HEK293T (cell line): Measurements from ENCODE around the gene CD151.

Source experiments
- ARNT ChIP-seq: fragments of 450-650 bp; IDR thresholded peaks from 2 replicates; pipeline ENCODE4 v1.6.1; 2017; ENCODE audit warnings: mild to moderate bottlenecking
- BHLHE40 ChIP-seq: fragments of 450-650 bp; IDR thresholded peaks from 2 replicates; pipeline ENCODE4 v1.6.1; 2016; ENCODE audit warnings: mild to moderate bottlenecking, moderate library complexity, borderline replicate concordance
- FOXA1 ChIP-seq: fragments of 450-650 bp; IDR thresholded peaks from 2 replicates; pipeline ENCODE4 v1.6.1; 2016; ENCODE audit warnings: mild to moderate bottlenecking
- FOXK2 ChIP-seq: fragments of 450-650 bp; IDR thresholded peaks from 2 replicates; pipeline ENCODE4 v1.6.1; 2016; ENCODE audit warnings: mild to moderate bottlenecking
- HDGF ChIP-seq: fragments of 450-650 bp; IDR thresholded peaks from 2 replicates; pipeline ENCODE4 v1.6.1; 2017; ENCODE audit warnings: antibody characterized with exemption, borderline replicate concordance
- L3MBTL2 ChIP-seq: fragments of 450-650 bp; conservative IDR thresholded peaks from 2 replicates; pipeline ENCODE4 v1.6.1; 2016; ENCODE audit warnings: mild to moderate bottlenecking
- NFRKB ChIP-seq: fragments of 450-650 bp; IDR thresholded peaks from 2 replicates; pipeline ENCODE4 v1.6.1; 2016; ENCODE audit warnings: mild to moderate bottlenecking, moderate library complexity
- SP1 ChIP-seq: fragments of 450-650 bp; IDR thresholded peaks from 2 replicates; pipeline ENCODE4 v1.6.1; 2017
- SUZ12 ChIP-seq: fragments of 450-650 bp; IDR thresholded peaks from 2 replicates; pipeline ENCODE4 v1.6.1; 2016; ENCODE audit warnings: mild to moderate bottlenecking
- TARDBP ChIP-seq: fragments of 450-650 bp; IDR thresholded peaks from 2 replicates; pipeline ENCODE4 v1.6.1; 2016
- ZNF384 ChIP-seq: fragments of 450-650 bp; IDR thresholded peaks from 2 replicates; pipeline ENCODE4 v1.6.1; 2016
- TF ChIP-seq, protein P1 (sequence below): fragments of 450-650 bp; IDR thresholded peaks from 2 replicates; pipeline ENCODE4 v1.6.1; 2016

DNA sequence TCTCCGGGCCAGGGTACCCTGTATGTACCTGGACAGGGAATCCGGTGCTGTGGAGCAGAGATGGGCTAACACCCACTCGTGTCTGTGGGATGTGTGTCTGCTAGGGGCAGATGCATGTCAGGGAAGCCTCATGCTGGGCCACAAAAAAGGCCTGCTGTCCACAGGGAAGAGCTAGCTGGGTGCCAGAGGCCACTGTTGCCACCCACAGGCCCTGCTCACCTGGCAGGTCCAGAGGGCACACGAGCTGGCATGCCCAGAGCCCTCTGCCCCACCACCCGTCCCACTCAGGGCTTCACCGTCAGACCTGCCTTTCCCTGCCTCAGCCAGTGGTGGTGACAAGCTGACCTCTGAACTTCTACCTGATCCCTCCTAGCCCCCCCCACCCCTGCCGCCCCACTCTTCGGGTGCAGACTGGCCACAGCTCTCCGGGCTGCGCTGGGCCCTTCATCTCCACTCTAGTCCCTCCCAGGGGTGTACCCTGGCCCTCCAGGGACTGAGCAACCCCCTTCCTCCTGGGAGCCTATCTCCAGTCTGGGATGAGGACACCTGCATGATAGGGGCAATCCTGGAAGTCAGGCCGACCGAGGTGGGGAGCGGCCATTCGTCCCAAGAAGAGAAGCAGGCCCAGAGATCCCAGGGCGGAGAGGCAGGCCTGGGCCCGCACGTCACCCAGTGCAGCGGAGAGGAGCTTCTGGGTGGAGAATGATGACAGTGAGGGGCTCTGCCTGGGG lies 36.0 kb upstream of the CD151 start:
- no peak for TF ChIP-seq SP1
- no peak for TF ChIP-seq FOXA1
- no peak for TF ChIP-seq BHLHE40
- TF ChIP-seq L3MBTL2: no peak
- TF ChIP-seq TARDBP: no peak
- TF ChIP-seq, protein P1, sequence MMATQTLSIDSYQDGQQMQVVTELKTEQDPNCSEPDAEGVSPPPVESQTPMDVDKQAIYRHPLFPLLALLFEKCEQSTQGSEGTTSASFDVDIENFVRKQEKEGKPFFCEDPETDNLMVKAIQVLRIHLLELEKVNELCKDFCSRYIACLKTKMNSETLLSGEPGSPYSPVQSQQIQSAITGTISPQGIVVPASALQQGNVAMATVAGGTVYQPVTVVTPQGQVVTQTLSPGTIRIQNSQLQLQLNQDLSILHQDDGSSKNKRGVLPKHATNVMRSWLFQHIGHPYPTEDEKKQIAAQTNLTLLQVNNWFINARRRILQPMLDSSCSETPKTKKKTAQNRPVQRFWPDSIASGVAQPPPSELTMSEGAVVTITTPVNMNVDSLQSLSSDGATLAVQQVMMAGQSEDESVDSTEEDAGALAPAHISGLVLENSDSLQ: no peak
- no peak for TF ChIP-seq NFRKB
- TF ChIP-seq HDGF: no peak
- no peak for TF ChIP-seq SUZ12
- TF ChIP-seq FOXK2: no peak
- no peak for TF ChIP-seq ARNT
- no peak for TF ChIP-seq ZNF384
